ENCODE measurements around the gene NBPF3. TPM values are rescaled to one million over a fixed set of nuclear protein-coding genes. Genes with fewer than 3 reads are reported as not detected.
"Not testable (repeated sequence)": the region's sequence is repeated elsewhere in the genome, so short reads cannot be mapped to it uniquely, and the experiment has no call there.

NBPF3 gene
- total RNA-seq, 4 donors from 2014 or later, result 8.2 to 12.0 (median 9.2) TPM

DNA sequence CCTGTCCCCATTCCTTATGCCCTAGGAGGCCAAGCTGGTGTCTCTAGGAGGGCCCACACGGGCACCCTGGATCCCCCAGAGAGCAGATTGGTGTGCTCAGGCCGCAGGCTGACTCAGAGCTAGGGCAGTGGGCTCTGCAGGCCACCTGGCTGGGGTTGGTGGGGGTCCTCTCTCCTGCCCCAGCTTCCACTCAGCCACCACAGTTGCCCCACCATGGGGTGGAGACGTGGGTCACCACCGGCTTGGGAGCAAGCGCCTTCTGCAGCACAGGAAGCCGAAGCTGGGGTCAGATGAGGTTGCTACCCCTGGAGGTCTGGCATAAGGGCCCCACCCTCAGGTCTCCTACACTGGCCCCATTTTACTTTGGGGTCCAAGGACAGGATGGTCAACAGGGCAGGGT, 9.1 kb upstream of the NBPF3 start:
- H3K36me3 ChIP-seq; H3K4me1 ChIP-seq; H3K27me3 ChIP-seq; DNase-seq (ENCODE audit: low spot score in 2 of 2); H3K9me3 ChIP-seq; H3K4me3 ChIP-seq; H3K27ac ChIP-seq: not testable (repeated sequence)
- WGBS, result 100% methylated on average over 3 of the region's 6 CpGs

DNA sequence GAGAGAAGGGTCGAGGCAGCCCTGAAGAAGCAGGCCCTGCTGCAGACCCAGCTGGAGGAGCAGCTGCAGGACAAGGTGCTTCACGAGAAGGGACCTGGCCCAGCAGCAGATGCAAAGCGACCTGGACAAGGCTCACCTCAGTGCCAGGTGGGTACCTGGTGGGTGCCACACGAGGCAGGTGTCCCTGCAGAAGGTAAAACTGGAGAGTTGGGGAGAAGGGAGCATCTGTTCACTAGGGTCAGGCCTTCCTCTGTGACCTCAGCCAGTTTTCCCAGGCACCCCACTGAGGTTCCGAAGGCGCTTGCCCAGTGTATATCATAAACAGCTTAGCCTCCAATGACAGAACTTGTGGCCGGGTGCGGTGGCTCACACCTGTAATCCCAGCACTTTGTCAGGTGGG, 5.5 kb upstream of the NBPF3 start:
- Histone ChIP-seq H3K9me3 (no peaks in the 10 kb centered on the region), H3K36me3 (no peaks in the 10 kb centered on the region), H3K4me1 (peaks cover 13% of the 10 kb centered on the region), H3K27me3 (peaks cover 14% of the 10 kb centered on the region), H3K4me3 (no peak overlapping the region), H3K27ac (no peak overlapping the region)
- TF ChIP-seq, protein P1, sequence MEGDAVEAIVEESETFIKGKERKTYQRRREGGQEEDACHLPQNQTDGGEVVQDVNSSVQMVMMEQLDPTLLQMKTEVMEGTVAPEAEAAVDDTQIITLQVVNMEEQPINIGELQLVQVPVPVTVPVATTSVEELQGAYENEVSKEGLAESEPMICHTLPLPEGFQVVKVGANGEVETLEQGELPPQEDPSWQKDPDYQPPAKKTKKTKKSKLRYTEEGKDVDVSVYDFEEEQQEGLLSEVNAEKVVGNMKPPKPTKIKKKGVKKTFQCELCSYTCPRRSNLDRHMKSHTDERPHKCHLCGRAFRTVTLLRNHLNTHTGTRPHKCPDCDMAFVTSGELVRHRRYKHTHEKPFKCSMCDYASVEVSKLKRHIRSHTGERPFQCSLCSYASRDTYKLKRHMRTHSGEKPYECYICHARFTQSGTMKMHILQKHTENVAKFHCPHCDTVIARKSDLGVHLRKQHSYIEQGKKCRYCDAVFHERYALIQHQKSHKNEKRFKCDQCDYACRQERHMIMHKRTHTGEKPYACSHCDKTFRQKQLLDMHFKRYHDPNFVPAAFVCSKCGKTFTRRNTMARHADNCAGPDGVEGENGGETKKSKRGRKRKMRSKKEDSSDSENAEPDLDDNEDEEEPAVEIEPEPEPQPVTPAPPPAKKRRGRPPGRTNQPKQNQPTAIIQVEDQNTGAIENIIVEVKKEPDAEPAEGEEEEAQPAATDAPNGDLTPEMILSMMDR (IDR thresholded peaks at IDR 0.05), result no peak
- TF ChIP-seq EP300 (IDR thresholded peaks at IDR 0.05) (no peak), POLR2AphosphoS5 (IDR thresholded peaks at IDR 0.05) (no peak), POLR2A (IDR thresholded peaks at IDR 0.05) (no peak)
- no peak for DNase-seq (ENCODE audit: low spot score in 2 of 2)
- 94% methylated on average over 8 of the region's 8 CpGs for WGBS

DNA sequence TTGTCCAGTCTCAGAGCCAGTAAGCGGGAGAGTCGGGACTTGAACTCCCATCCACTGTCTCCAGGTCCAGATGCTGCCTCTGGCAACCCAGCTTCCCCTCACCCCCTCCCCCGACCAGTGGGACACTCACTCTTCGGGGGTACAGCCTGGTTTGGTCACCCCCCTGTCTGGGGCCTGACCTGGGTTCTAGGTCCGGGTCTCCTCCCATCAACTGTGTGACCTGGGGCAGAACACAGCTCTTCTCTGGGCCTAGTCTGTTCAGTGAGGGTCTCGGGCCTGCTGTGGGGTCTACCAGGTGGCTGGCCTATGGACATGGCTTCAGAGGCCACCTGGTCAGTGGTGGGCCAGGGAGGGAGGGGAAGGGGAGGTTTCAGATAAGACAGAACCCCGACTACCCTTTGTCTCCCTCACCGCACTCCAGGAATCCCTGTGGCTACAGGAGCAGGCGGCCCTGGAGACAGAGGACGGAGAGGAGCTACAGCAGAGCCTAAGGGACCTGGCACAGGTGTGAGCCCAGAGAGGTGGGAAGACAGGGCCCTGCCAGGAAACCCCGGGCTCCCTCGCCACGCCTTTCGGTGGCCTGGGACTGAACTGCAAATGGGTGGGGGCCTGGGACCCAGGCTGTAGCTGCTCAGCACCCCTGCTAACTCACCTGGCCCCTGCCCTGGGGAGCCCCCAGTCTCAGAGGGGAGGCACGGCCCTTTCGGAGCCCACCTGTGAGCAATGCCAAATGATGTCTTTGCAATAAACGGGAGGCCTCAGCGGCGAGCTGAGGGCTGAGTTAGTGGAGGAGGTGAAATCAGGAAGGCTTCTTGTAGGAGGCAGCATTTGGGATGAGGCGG, 4.1 kb upstream of the NBPF3 start:
- WGBS, result 87% methylated on average over 15 of the region's 20 CpGs
- TF ChIP-seq POLR2A (IDR thresholded peaks at IDR 0.05) (no peak), POLR2AphosphoS5 (IDR thresholded peaks at IDR 0.05) (no peak), EP300 (IDR thresholded peaks at IDR 0.05) (no peak)
- TF ChIP-seq, protein P1 (IDR thresholded peaks at IDR 0.05), result no peak
- H3K9me3 ChIP-seq, result no peaks in the 10 kb centered on the region
- H3K36me3 ChIP-seq, result no peaks in the 10 kb centered on the region
- DNase-seq (ENCODE audit: low spot score in 2 of 2), result no peak
- peaks cover 23% of the 10 kb centered on the region for H3K4me1 ChIP-seq
- H3K27ac ChIP-seq, result no peak overlapping the region
- H3K4me3 ChIP-seq, result peak overlapping the region; percentile 40
- peaks cover 14% of the 10 kb centered on the region for H3K27me3 ChIP-seq

DNA sequence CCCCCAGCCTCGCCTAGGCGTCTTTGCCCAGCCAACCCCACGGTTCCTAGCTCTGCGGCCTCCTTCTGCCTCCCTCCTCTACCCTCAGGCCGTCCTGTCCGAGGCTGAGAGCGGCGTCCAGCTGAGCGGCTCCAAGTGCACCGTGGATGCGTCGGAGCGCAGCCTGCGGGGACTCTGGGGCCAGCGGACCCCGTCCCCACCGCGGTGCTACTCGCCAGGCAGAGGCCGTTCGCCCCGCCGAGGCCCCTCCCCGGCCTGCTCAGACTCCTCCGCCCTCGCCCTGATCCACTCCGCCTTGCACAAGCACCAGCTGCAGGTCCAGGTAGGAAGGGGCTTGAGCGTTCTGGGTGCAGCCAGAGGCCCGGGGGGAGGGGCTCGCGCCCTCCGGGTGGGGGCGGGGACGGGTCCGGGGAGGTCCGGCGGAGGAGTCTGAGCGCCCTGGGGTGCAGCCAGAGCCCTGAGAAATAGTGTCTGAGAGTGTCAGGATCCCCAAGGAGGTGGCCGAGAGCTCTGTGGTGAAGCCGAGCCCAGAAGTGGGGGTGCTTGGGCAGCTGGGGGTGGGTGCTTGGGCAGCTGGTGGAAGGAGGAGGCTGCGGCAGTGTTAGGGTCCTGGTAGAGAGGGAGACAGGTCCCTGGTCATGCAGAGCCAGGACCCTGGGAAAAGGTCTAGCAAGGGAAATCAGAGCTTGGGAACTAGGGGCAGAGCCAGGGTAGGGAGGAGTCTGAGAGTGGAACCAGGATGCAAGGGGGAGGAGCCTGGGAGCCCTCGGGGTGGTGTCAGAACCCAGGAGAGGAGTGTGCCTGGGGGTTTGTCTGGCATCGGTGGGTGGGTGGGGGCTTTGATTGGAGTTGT, 3.2 kb upstream of the NBPF3 start:
- Histone ChIP-seq H3K27ac (no peak overlapping the region), H3K4me3 (peak overlapping the region; percentile 40), H3K4me1 (peaks cover 26% of the 10 kb centered on the region), H3K9me3 (no peaks in the 10 kb centered on the region), H3K36me3 (no peaks in the 10 kb centered on the region), H3K27me3 (peaks cover 14% of the 10 kb centered on the region)
- 23% methylated on average over 13 of the region's 43 CpGs for WGBS
- no peak for DNase-seq (ENCODE audit: low spot score in 2 of 2)
- TF ChIP-seq EP300 (IDR thresholded peaks at IDR 0.05) (no peak), POLR2A (IDR thresholded peaks at IDR 0.05) (no peak), POLR2AphosphoS5 (IDR thresholded peaks at IDR 0.05) (no peak)
- TF ChIP-seq, protein P1 (IDR thresholded peaks at IDR 0.05), result no peak

DNA sequence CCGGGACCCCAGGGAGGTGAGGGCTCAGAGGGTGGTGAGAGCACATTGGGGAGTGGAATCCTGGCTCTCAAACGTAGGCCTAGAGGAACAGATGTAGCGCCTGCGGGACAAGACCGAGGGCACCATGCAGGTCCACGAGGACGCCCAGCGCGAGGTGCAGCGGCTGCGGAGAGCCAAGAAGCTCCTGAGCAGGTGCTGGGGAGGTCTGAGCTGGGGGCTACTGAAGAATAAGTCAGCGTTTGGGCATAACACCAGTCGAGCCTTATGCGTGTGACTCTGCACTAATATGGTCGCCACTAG, 2.6 kb upstream of the NBPF3 start:
- Histone ChIP-seq H3K4me3 (peak overlapping the region; percentile 40), H3K4me1 (peaks cover 26% of the 10 kb centered on the region), H3K27ac (no peak overlapping the region), H3K27me3 (peaks cover 14% of the 10 kb centered on the region), H3K9me3 (no peaks in the 10 kb centered on the region), H3K36me3 (no peaks in the 10 kb centered on the region)
- DNase-seq (ENCODE audit: low spot score in 2 of 2), result no peak
- no peak for TF ChIP-seq POLR2A (IDR thresholded peaks at IDR 0.05)
- TF ChIP-seq, protein P1 (IDR thresholded peaks at IDR 0.05), result no peak
- TF ChIP-seq POLR2AphosphoS5 (IDR thresholded peaks at IDR 0.05), result no peak
- TF ChIP-seq EP300 (IDR thresholded peaks at IDR 0.05), result no peak
- 66% methylated on average over 14 of the region's 15 CpGs for WGBS

DNA sequence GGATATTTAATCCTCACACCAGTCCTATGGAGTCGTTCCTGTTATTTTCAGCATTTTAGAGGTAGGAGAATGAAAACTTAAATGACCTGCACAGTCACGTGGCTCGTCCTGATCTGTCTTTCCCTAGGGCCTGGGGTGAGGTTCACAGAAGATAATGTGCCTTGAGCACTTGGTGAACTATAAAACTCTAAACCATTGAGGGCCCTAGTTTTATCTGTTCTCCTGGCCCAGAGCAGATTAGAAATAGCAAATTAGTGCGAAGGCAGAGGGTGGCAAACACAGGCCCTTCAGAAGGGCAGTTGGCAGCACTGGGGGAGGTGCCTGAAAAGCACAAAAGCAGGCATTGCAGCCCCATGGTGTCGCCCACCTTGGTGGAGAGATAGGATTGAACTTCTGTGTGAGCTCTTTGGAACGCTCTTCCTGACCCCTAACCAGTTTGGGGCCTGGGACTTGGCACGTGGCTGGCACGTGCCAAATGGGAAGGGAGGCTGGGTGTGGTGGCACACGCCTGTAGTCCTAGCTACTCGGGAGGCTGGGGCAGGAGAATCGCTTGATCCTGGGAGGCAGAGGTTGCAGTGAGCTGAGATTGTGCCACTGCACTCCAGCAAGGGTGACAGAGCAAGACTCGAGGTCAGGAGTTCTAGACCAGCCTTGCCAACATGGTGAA, 1.2 kb upstream of the NBPF3 start:
- 59% methylated on average over 11 of the region's 12 CpGs for whole genome bisulfite sequencing
- H3K27ac ChIP-seq; H3K36me3 ChIP-seq; DNase-seq (ENCODE audit: low spot score in 2 of 2); H3K9me3 ChIP-seq; H3K4me3 ChIP-seq: not testable (repeated sequence)
- peaks cover 26% of the 10 kb centered on the region for H3K4me1 ChIP-seq
- peaks cover 14% of the 10 kb centered on the region for H3K27me3 ChIP-seq
